Endothelial cell of umbilical vein (primary cell): ENCODE measurements around the gene ENTPD6.

Experiments used
- EZH2 ChIP-seq: IDR thresholded peaks from 2 replicates; pipeline ENCODE4 v1.6.1; 2012; ENCODE audit warnings: borderline replicate concordance, low read depth, mild to moderate bottlenecking, moderate library complexity, low read length, inconsistent platforms; ENCODE audit not compliant: severe bottlenecking
- GATA2 ChIP-seq: IDR thresholded peaks from 2 replicates; pipeline ENCODE4 v1.7.0; 2011; ENCODE audit warnings: low read depth, mild to moderate bottlenecking, moderate library complexity, mixed read lengths, low read length; ENCODE audit not compliant: insufficient read length, insufficient read depth
- JUN ChIP-seq: IDR thresholded peaks from 2 replicates; pipeline ENCODE4 v1.6.1; 2011; ENCODE audit warnings: borderline replicate concordance, low read depth; ENCODE audit not compliant: insufficient read length, insufficient read depth
- MAX ChIP-seq: IDR thresholded peaks from 2 replicates; pipeline ENCODE4 v1.6.1; 2011; ENCODE audit not compliant: insufficient read depth, insufficient read length
- MYC ChIP-seq: IDR thresholded peaks from one replicate; pipeline ENCODE4 v1.6.1; 2011; ENCODE audit warnings: mild to moderate bottlenecking, low read depth, low read length
- POLR2A ChIP-seq: IDR thresholded peaks from 2 replicates; pipeline ENCODE4 v1.6.1; 2012; ENCODE audit warnings: low read depth, mild to moderate bottlenecking, control low read depth, low read length
- POLR2AphosphoS5 ChIP-seq: IDR thresholded peaks from 2 replicates; pipeline ENCODE4 v1.6.1; 2012; ENCODE audit warnings: low read depth, mild to moderate bottlenecking, control low read depth, low read length, moderate library complexity; ENCODE audit not compliant: insufficient read depth
- TF ChIP-seq, protein P1 (sequence below), 2 donors: IDR thresholded peaks; 1 replicate in 1 of 2; 2 replicates in 1 of 2; pipeline ENCODE4 v1.5.1; 2011; ENCODE audit warnings: low read length in 2 of 2, mild to moderate bottlenecking in 2 of 2, moderate library complexity in 2 of 2, control low read depth in 1 of 2, inconsistent platforms in 1 of 2, low read depth in 1 of 2; ENCODE audit not compliant: insufficient read depth in 1 of 2; ENCODE audit errors: extremely low read depth in 1 of 2

DNA sequence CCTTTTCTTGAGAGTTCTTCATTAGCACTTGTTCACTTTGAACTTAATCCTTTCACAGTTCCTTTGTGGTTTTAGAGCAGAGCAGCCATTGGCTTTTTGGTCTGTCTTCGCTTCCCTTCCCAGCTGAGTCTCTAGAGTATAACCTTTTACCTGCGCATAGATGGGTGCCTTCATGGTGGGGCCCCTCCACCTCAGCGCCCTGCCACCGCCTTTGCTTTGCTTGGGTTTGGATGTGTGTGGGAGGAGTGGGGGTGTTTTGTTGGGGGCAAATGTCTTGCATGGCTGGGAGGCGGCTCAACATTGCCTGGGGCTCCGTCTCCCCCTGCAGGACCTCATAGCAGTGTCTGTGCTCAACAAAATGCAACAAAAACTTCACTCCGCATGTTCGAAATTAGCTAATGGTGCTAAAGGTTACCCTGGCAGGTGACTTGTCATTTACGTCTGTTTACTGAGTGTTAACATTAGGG, 64.3 kb downstream of the ENTPD6 start:
- TF ChIP-seq, protein P1, sequence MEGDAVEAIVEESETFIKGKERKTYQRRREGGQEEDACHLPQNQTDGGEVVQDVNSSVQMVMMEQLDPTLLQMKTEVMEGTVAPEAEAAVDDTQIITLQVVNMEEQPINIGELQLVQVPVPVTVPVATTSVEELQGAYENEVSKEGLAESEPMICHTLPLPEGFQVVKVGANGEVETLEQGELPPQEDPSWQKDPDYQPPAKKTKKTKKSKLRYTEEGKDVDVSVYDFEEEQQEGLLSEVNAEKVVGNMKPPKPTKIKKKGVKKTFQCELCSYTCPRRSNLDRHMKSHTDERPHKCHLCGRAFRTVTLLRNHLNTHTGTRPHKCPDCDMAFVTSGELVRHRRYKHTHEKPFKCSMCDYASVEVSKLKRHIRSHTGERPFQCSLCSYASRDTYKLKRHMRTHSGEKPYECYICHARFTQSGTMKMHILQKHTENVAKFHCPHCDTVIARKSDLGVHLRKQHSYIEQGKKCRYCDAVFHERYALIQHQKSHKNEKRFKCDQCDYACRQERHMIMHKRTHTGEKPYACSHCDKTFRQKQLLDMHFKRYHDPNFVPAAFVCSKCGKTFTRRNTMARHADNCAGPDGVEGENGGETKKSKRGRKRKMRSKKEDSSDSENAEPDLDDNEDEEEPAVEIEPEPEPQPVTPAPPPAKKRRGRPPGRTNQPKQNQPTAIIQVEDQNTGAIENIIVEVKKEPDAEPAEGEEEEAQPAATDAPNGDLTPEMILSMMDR (IDR thresholded peaks at IDR 0.05; ENCODE audit: extremely low read depth in 1 of 2, insufficient read depth in 1 of 2, low read depth in 1 of 2, low read length in 2 of 2): no peak
- TF ChIP-seq POLR2A (no peak), MAX (no peak), EZH2 (no peak), POLR2AphosphoS5 (no peak), GATA2 (no peak), MYC (no peak), JUN (no peak)
